Right atrium auricular region (tissue), 2 donors: ENCODE results near the gene SPEN. TPM values are rescaled to one million over a fixed set of nuclear protein-coding genes. Genes with fewer than 3 reads are reported as not detected.
"Not testable (repeated sequence)": the region's sequence is repeated elsewhere in the genome, so short reads cannot be mapped to it uniquely, and the experiment has no call there.

Source experiments
- DNase-seq: peaks from one replicate; pipeline ENCODE4 v3.0.0-alpha.2; 2019; ENCODE audit warnings: low spot score
- H3K27ac ChIP-seq, 2 donors: fragments of 200-600 bp; sonication (generic); 1 replicate in 1 of 2; 2 replicates in 1 of 2; pipeline ENCODE4 v1.5.1; 2016 to 2019
- H3K27me3 ChIP-seq, 2 donors: fragments of 200-600 bp; sonication (generic); one replicate each; pipeline versions ENCODE4 v1.5.1 to v1.6.0; 2017 to 2019
- H3K36me3 ChIP-seq: fragments of 200-600 bp; sonication (generic); one replicate; pipeline ENCODE4 v1.5.1; 2016
- H3K4me1 ChIP-seq, 2 donors: fragments of 200-600 bp; sonication (generic); one replicate each; pipeline versions ENCODE4 v1.5.1 to v1.6.0; 2017 to 2019
- H3K4me3 ChIP-seq, 2 donors: fragments of 200-600 bp; sonication (generic); 1 replicate in 1 of 2; 2 replicates in 1 of 2; pipeline ENCODE4 v1.5.1; 2017 to 2019; ENCODE audit warnings: mild to moderate bottlenecking in 1 of 2, moderate library complexity in 1 of 2
- H3K9me3 ChIP-seq, 2 donors: fragments of 200-600 bp; sonication (generic); one replicate each; pipeline ENCODE4 v1.5.1; 2019
- CTCF ChIP-seq, 2 donors: fragments of 200-600 bp; sonication (generic); IDR thresholded peaks; one replicate each; pipeline ENCODE4 v1.5.1; 2019; ENCODE audit warnings: antibody characterized with exemption in 2 of 2
- total RNA-seq, 2 donors: library from RNA; depleted of rRNA; stranded (reverse); fragments of >200 nt; gene quantifications; one replicate each; pipeline ENCODE4 v1.1.0, GENCODE V29; 2016

The SPEN gene
- total RNA-seq, 2 donors from 2014 or later = 25.0 to 32.9 TPM

- no peak for DNase-seq
- Histone ChIP-seq H3K27ac (no peak overlapping the region), H3K36me3 (no peaks in the 10 kb centered on the region), H3K4me1 (peaks cover 0 to 20% of the 10 kb centered on the region in 2 donors), H3K9me3 (no peaks in the 10 kb centered on the region), H3K4me3 (no peak overlapping the region), H3K27me3 (no peaks in the 10 kb centered on the region)
- no peak for TF ChIP-seq CTCF (IDR thresholded peaks at IDR 0.05)
Measured at GRCh38 chr1:15804060-15804459, 43.4 kb upstream of the SPEN start.

GRCh38 chr1:15807121-15807520 lies 40.4 kb upstream of the SPEN start:
- Histone ChIP-seq H3K4me1 (no peaks in the 10 kb centered on the region), H3K4me3 (no peak overlapping the region), H3K36me3 (no peaks in the 10 kb centered on the region), H3K27ac (no peak overlapping the region), H3K9me3 (no peaks in the 10 kb centered on the region), H3K27me3 (no peaks in the 10 kb centered on the region)
- DNase-seq = no peak
- no peak for TF ChIP-seq CTCF (IDR thresholded peaks at IDR 0.05)

DNA sequence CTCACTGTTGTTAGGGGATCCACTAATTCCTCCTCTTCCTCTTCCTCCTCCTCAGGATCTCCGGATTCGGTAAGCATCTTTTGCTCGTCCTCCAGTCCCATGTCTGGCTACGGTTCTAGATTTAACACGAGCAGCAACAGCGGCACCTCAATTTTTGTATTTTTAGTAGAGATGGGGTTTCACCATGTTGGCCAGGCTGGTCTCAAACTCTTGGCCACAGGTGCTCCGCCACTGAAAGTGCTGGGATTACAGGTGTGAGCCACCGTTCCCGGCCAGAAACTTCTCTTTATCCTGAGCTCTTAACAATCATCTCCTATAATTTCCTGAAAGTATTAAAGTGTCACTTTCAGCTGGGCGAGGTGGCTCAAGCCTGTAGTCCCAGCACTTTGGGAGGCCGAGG lies 40.0 kb upstream of the SPEN start, which contains the start of gene UQCRHL:
Gene UQCRHL, minus strand, starts transcription at position 101 of the 400 bp plus-strand sequence. Its CDS starts 0 bp downstream, at position 101.
- H3K27me3 ChIP-seq, DNase-seq, H3K4me1 ChIP-seq, H3K4me3 ChIP-seq, H3K27ac ChIP-seq, H3K36me3 ChIP-seq, H3K9me3 ChIP-seq: not testable (repeated sequence)

DNA sequence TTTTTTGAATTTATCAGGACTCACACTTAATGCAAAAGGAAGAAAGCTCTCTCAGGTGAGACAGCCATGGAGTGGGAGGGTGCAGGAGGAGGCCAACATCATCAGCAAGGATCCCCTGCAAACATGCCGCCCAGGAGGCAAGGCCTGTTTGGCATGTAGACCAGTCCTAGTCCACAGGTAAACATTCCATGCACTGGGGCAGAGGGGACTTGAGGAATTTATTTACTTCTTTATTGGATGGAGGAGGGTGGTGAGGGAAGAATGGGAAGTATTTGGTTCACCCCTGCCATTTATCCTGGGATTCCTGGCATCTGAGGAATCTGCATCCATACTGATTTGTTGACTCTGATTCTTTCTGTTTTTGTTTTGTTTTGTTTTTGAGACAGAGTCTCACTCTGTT lies 38.6 kb upstream of the SPEN start:
- Histone ChIP-seq H3K27ac (no peak overlapping the region), H3K4me3 (no peak overlapping the region), H3K27me3 (no peaks in the 10 kb centered on the region), H3K36me3 (no peaks in the 10 kb centered on the region), H3K9me3 (no peaks in the 10 kb centered on the region), H3K4me1 (no peaks in the 10 kb centered on the region)
- no peak for DNase-seq
- no peak for TF ChIP-seq CTCF (IDR thresholded peaks at IDR 0.05)

DNA sequence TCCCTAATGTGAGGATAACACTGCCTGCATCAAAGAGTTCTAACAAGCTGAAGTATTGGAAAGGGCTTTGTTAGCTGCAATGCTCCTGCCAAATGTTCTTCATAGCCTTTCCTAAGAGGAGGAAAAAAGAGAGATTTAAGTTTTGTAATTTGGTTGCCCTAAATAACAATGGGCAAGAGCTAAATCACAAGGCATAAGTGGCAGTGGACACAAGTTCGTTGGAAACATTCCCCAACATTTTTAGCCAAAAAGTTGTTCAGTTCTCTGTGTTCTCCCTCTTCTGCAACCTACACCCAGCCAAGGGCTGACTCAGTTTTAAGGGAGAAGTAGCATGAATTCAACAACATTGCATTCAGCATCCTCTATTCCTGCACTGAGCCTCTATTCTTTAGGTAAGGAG lies 37.4 kb upstream of the SPEN start:
- Histone ChIP-seq H3K36me3 (no peaks in the 10 kb centered on the region), H3K4me1 (no peaks in the 10 kb centered on the region), H3K4me3 (no peak overlapping the region), H3K27me3 (no peaks in the 10 kb centered on the region), H3K9me3 (no peaks in the 10 kb centered on the region), H3K27ac (peak overlapping the region in 1 of 2 donors; percentile 39)
- no peak for TF ChIP-seq CTCF (IDR thresholded peaks at IDR 0.05)
- no peak for DNase-seq

DNA sequence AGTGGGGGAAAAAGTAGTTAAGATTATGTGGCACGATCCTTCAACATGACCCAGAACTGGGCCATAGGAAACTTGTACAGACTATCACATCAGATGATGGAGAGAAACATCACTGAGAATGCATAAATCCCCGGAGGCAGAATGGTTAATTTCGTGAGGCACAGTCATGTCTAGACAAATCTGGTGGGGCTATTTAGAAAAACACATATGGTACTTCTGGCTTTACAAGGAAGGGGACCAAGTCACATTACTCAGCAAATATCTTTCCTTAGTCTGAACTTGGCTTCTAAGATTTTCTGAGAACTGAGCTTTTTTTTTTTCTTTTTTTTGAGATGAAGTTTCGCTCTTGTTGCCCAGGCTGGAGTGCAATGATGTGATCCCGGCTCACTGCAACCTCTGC lies 30.8 kb upstream of the SPEN start:
- Histone ChIP-seq H3K27ac (no peak overlapping the region), H3K4me3 (no peak overlapping the region), H3K4me1 (peaks cover 0 to 12% of the 10 kb centered on the region in 2 donors), H3K27me3 (no peaks in the 10 kb centered on the region), H3K36me3 (no peaks in the 10 kb centered on the region), H3K9me3 (no peaks in the 10 kb centered on the region)
- DNase-seq = no peak
- no peak for TF ChIP-seq CTCF (IDR thresholded peaks at IDR 0.05)
